ENCODE data around the gene RADIL.

GRCh38 chr7:4796453-4796852 lies 87.1 kb downstream of the RADIL start:
- TF ChIP-seq CTCF (IDR thresholded peaks at IDR 0.05) (no peak), POLR2A (IDR thresholded peaks at IDR 0.05) (no peak), POLR2AphosphoS5 (IDR thresholded peaks at IDR 0.05) (no peak), EP300 (IDR thresholded peaks at IDR 0.05) (no peak)

Measured in upper lobe of left lung (tissue), 4 donors.